Esophagus squamous epithelium (tissue), 4 donors: ENCODE results near the gene CDK5R2.

Experiments used
- POLR2A ChIP-seq, 4 donors: fragments of 450-650 bp; IDR thresholded peaks; one replicate each; pipeline ENCODE4 v1.6.1; 2017; ENCODE audit warnings: antibody characterized with exemption in 4 of 4, mild to moderate bottlenecking in 4 of 4, moderate library complexity in 3 of 4
- TF ChIP-seq, protein P1 (sequence below), 6 experiments: fragments of 450-650 bp in 4 of 6; fragments of 200-600 bp in 2 of 6; sonication (generic) in 2 of 6; IDR thresholded peaks; one replicate each; pipeline ENCODE4 v1.5.1; 2016 to 2019; ENCODE audit warnings: antibody characterized with exemption in 6 of 6, mild to moderate bottlenecking in 4 of 6, moderate library complexity in 4 of 6

DNA sequence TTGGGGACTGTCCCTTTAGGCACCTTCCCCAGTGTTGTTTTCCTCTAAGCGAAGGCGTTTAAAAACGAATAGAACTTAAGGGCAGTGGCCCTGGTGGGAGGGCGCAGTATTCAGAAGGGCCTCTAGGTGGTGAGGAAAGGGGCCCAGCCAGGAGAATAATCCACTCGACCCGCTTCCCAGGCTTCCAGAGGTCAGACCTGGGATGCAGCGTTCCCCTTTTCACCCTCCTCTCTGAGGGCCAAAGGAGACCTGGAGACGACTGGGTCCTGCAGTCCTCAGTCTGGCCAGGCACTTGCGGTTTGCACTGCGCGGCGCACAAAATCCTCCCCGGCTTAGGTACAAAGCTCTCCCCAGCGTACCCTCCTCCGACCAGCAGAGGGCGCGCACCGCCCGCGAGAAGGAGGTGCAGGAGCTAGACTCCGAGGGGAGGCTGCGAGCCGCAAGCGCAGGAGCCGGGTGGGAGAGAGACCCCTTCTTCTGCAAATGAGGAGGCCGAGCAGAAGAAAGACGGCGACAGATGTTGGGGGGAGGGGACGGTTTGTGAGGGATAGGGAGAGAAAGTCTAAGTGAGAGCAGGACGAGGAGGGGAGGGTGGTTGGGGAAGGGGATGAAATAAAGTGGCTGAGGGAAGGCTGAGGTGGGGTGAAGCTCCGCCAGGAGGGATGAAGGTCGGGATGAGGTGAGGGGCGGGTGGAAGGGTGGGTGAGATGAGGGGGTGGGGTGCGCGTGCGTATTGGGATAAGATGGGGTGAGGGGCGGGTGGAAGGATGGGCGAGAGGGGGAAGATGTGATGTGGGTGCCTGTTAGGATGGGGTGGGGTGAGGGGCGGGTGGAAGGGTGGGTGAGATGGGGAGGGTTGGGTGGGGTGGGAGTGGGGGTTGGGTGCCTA, 20.6 kb downstream of the CDK5R2 start:
- TF ChIP-seq, protein P1, sequence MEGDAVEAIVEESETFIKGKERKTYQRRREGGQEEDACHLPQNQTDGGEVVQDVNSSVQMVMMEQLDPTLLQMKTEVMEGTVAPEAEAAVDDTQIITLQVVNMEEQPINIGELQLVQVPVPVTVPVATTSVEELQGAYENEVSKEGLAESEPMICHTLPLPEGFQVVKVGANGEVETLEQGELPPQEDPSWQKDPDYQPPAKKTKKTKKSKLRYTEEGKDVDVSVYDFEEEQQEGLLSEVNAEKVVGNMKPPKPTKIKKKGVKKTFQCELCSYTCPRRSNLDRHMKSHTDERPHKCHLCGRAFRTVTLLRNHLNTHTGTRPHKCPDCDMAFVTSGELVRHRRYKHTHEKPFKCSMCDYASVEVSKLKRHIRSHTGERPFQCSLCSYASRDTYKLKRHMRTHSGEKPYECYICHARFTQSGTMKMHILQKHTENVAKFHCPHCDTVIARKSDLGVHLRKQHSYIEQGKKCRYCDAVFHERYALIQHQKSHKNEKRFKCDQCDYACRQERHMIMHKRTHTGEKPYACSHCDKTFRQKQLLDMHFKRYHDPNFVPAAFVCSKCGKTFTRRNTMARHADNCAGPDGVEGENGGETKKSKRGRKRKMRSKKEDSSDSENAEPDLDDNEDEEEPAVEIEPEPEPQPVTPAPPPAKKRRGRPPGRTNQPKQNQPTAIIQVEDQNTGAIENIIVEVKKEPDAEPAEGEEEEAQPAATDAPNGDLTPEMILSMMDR (IDR thresholded peaks at IDR 0.05) = peak; percentile 79 to 94 (median 88)
- TF ChIP-seq POLR2A (IDR thresholded peaks at IDR 0.05) = no peak
